AG09309 (cell line): ENCODE measurements around the gene RYR2.

Experiments used
- DNase-seq: peaks from one replicate; pipeline ENCODE4 v3.0.0-alpha.2; 2010; ENCODE audit warnings: low read depth
- H3K4me3 ChIP-seq: 2 replicates; pipeline ENCODE4 v1.5.1; 2011; ENCODE audit warnings: mild to moderate bottlenecking, low read depth, low read length, moderate library complexity; ENCODE audit not compliant: control insufficient read depth
- TF ChIP-seq, protein P1 (sequence below): IDR thresholded peaks from 2 replicates; pipeline ENCODE4 v1.5.1; 2011; ENCODE audit warnings: mild to moderate bottlenecking, low read depth, low read length, inconsistent platforms; ENCODE audit not compliant: insufficient read depth, control insufficient read depth; ENCODE audit errors: missing control alignments

Gene RYR2

DNA sequence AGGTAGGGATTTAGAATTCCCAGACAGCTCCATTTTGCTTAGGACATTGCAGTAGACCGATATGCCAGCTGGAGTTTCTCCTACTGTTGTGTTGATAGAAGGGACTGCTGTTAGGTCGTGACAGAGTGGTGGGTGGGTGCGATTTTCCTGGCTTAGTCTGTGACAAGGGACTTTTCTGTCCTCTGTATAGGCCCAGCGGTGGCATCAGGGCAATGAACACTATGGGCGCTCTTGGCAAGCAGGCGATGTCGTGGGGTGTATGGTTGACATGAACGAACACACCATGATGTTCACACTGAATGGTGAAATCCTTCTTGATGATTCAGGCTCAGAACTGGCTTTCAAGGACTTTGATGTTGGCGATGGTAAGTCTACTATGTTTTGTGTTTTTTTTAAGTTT, 527.0 kb downstream of the RYR2 start:
- no peak overlapping the region for H3K4me3 ChIP-seq
- no peak for DNase-seq
- TF ChIP-seq, protein P1, sequence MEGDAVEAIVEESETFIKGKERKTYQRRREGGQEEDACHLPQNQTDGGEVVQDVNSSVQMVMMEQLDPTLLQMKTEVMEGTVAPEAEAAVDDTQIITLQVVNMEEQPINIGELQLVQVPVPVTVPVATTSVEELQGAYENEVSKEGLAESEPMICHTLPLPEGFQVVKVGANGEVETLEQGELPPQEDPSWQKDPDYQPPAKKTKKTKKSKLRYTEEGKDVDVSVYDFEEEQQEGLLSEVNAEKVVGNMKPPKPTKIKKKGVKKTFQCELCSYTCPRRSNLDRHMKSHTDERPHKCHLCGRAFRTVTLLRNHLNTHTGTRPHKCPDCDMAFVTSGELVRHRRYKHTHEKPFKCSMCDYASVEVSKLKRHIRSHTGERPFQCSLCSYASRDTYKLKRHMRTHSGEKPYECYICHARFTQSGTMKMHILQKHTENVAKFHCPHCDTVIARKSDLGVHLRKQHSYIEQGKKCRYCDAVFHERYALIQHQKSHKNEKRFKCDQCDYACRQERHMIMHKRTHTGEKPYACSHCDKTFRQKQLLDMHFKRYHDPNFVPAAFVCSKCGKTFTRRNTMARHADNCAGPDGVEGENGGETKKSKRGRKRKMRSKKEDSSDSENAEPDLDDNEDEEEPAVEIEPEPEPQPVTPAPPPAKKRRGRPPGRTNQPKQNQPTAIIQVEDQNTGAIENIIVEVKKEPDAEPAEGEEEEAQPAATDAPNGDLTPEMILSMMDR: no peak

DNA sequence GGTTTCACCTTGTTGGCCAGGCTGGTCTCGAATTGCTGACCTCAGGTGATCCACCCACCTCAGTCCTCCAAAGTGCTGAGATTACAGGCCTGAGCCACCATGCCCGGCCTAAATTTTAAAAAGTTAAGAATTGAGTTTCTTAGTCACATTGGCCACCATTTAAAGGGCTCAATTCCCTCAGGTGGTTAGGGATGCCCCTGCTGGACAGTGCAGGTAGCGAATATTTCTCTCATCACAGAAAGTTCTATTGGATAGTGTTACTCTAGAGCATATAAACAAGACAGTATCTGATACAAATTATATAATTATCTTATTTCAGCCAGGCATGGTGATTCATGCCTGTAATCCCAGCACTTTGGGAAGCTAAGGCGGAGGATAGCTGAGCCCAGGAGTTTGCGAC, 528.5 kb downstream of the RYR2 start:
- TF ChIP-seq, protein P1: no peak
- H3K4me3 ChIP-seq: no peak overlapping the region
- DNase-seq: no peak

DNA sequence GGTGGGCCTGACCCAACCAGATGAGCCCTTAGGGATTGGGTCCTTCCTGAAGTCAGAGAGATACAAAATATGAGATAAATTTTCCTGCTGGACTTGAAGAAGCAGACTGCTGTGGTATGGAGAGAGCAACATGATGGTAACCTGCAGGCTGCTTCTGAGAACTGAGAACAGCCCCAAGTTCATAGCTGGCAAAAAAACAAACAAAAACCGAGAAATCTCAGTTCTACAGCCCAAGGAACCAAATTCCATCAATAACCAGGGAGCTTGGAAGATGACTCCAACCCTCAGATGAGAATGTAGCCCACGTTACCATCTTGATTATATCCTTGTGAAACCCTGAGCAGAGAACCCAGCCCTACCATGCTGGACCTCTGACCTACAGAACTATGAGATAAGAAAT, 532.6 kb downstream of the RYR2 start:
- no peak for DNase-seq
- H3K4me3 ChIP-seq: no peak overlapping the region
- TF ChIP-seq, protein P1: no peak

DNA sequence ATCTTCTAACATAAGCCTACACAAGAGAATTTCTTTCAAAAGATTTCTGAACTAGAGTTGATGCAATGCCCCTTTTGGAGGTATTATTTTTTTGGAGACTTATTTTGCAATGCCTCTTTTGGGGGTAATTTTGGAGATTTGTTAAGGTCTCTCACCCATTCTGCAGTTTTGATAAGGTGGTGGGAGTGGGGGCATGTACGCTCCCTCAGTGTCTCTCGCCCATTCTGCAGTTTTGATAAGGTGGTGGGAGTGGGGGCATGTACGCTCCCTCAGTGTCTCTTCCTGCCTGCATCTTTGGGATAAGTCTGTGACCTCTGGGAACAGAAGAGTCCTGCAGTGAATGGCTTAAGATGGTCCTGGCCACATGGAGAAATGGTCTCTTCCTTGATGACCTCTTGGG, 536.6 kb downstream of the RYR2 start:
- no peak for DNase-seq
- TF ChIP-seq, protein P1: no peak

DNA sequence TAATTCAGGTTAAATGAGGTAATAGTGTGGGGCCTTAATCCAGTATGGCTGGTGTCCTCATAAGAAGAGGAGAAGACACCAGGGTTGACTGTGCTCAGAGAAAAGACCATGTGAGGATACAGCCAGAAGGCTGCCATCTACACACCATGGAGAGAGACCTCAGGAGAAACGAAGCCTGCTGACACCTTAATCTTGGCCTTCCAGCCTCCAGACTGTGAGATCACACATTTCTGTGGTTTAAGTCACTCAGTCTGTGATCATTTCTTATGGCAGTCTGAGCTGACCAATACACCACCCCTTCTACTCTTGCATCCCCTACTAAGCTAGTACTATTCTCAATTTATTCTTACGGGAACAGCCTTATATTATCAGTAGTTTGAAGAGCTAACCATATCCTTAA, 538.7 kb downstream of the RYR2 start:
- DNase-seq: no peak
- no peak overlapping the region for H3K4me3 ChIP-seq

More for the DNA sequence above, 536.6 kb downstream of the RYR2 start:
- no peak overlapping the region for H3K4me3 ChIP-seq

DNA sequence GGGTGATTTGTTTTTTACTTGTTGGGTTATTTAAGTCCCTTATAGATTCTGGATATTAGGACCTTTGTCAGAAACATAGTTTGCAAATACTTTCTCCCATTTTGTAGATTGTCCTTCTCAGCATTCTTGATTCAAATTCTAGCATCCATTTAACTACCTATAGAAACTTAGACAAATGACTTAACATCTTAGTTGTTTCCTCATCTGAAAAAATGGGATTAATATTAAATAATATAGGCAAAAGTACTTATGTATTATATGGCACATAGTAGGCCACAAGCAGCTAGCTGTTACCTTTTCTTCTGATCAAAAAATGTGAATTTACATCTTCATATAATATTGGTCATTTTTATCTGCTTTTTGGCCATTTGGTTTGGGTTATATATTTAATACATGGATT, 541.3 kb downstream of the RYR2 start:
- H3K4me3 ChIP-seq: no peak overlapping the region
- TF ChIP-seq, protein P1: no peak
- DNase-seq: no peak

More for the DNA sequence above, 538.7 kb downstream of the RYR2 start:
- TF ChIP-seq, protein P1: no peak

DNA sequence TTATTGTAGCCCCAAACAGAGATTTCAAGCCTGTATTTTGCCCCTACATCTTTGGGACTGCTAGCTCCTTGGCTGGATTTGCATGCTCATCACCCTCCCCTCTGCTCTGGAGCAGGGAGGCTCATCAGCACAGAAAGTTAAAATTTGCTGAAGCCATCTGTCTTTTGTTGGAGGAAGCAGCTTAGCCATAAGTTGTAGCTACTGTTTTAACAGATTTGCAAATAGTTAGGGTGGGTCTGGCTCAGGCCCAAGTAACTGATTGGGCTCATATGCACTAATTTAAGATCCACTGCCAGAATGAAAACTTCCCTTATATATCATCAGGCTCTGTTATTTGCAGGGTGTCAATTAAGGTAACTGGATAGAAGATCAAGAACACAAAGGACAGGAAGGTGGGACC, 541.8 kb downstream of the RYR2 start:
- H3K4me3 ChIP-seq: no peak overlapping the region
- TF ChIP-seq, protein P1: no peak
- no peak for DNase-seq
